Measurements from ENCODE around the gene PI4K2A. TPM values are rescaled to one million over a fixed set of nuclear protein-coding genes. Genes with fewer than 3 reads are reported as not detected.

PI4K2A gene
- total and polyA plus RNA-seq, 2 of the 13 experiments (the other 11 are each of a cell fraction or from before 2014, with no cell fraction given) = 10.9 to 14.3 TPM

GRCh38 chr10:97597778-97598177 is 42.7 kb upstream of the PI4K2A start (continued):
- TF ChIP-seq ZNF800 (CRISPR knock-in tag; IDR thresholded peaks at IDR 0.05) (no peak), ZNF850 (CRISPR knock-in tag; conservative IDR thresholded peaks at IDR 0.05) (no peak), NAIF1 (CRISPR knock-in tag; IDR thresholded peaks at IDR 0.05; ENCODE audit: borderline replicate concordance) (no peak), PAXIP1 (CRISPR knock-in tag; conservative IDR thresholded peaks at IDR 0.05) (no peak), ZNF225 (CRISPR knock-in tag; IDR thresholded peaks at IDR 0.05) (no peak), ETV6 (CRISPR knock-in tag; conservative IDR thresholded peaks at IDR 0.05) (no peak), PREB (CRISPR knock-in tag; IDR thresholded peaks at IDR 0.05) (no peak), ZBTB40 (IDR thresholded peaks at IDR 0.05) (no peak), ZBTB40 (CRISPR knock-in tag; IDR thresholded peaks at IDR 0.05) (no peak), CREB1 (IDR thresholded peaks at IDR 0.05) (peak; percentile 50; the same call in 1 of the 2 replicates), CREB1 (CRISPR knock-in tag; IDR thresholded peaks at IDR 0.05) (no peak), ZNF7 (CRISPR knock-in tag; IDR thresholded peaks at IDR 0.05) (no peak), ZBTB43 (CRISPR knock-in tag; conservative IDR thresholded peaks at IDR 0.05) (no peak), ZNF724P (CRISPR knock-in tag; IDR thresholded peaks at IDR 0.05; ENCODE audit: borderline replicate concordance) (no peak)
